Naive thymus-derived CD4-positive, alpha-beta T cell (primary cell): Measurements from ENCODE around the gene PDE9A. TPM values are rescaled to one million over a fixed set of nuclear protein-coding genes. Genes with fewer than 3 reads are reported as not detected.

Experiments used
- ATAC-seq: fragments of 150-1000 bp; cut with Tn5 transposase; 2 replicates; pipeline ENCODE4 v1.10.0; 2021; ENCODE audit warnings: mild to moderate bottlenecking, moderate library complexity
- CTCF ChIA-PET: fragments of 350-600 bp; sonication (Branson Sonifier 250); formaldehyde crosslinking; loops from one replicate; lab custom pipeline; 2021; ENCODE audit warnings: antibody characterized with exemption; lab: Charles Lee
- POLR2A ChIA-PET: fragments of 350-600 bp; sonication (Branson Sonifier 250); formaldehyde crosslinking; loops from one replicate; lab custom pipeline; 2021; ENCODE audit warnings: antibody characterized with exemption, inconsistent platforms; lab: Charles Lee
- DNase-seq, 9 donors: peaks; one replicate each; pipeline versions ENCODE4 v3.0.0 to v3.0.0-alpha.2; 2020 to 2022; ENCODE audit warnings: mixed read lengths in 1 of 9
- H3K27ac ChIP-seq: one replicate; pipeline ENCODE4 v1.7.0; 2013; ENCODE audit warnings: mild to moderate bottlenecking, low read depth, low read length, moderate library complexity
- H3K27me3 ChIP-seq, 2 donors: one replicate each; pipeline ENCODE4 v1.7.0; 2013; ENCODE audit warnings: low read length in 2 of 2, mild to moderate bottlenecking in 2 of 2, moderate library complexity in 2 of 2; ENCODE audit not compliant: control insufficient read depth in 2 of 2, insufficient read depth in 2 of 2
- H3K36me3 ChIP-seq, 3 experiments: 1 replicate in 2 of 3; 2 replicates in 1 of 3; pipeline ENCODE4 v1.7.0; 2013; ENCODE audit warnings: low read length in 3 of 3, mild to moderate bottlenecking in 3 of 3, moderate library complexity in 1 of 3; ENCODE audit not compliant: insufficient read depth in 3 of 3, control insufficient read depth in 2 of 3
- H3K4me1 ChIP-seq, 2 donors: one replicate each; pipeline ENCODE4 v1.7.0; 2013; ENCODE audit warnings: low read length in 2 of 2, mild to moderate bottlenecking in 2 of 2, moderate library complexity in 1 of 2; ENCODE audit not compliant: control insufficient read depth in 2 of 2, insufficient read depth in 2 of 2
- H3K4me3 ChIP-seq: 2 replicates; pipeline ENCODE4 v1.7.0; 2013; ENCODE audit warnings: mild to moderate bottlenecking, low read length
- H3K9me3 ChIP-seq, 3 experiments: 1 replicate in 2 of 3; 2 replicates in 1 of 3; pipeline ENCODE4 v1.7.0; 2013; ENCODE audit warnings: low read length in 3 of 3; ENCODE audit not compliant: control insufficient read depth in 2 of 3
- H3K27ac Mint-ChIP-seq, 9 donors: one replicate each; pipeline ENCODE4 v1.8.0; 2020 to 2022; ENCODE audit warnings: mixed read lengths in 9 of 9, mild to moderate bottlenecking in 8 of 9, moderate library complexity in 5 of 9, inconsistent platforms in 2 of 9
- H3K27me3 Mint-ChIP-seq, 5 donors: one replicate each; pipeline ENCODE4 v1.8.0; 2021 to 2022; ENCODE audit warnings: mixed read lengths in 5 of 5, mild to moderate bottlenecking in 1 of 5
- H3K36me3 Mint-ChIP-seq, 5 donors: one replicate each; pipeline ENCODE4 v1.8.0; 2020 to 2022; ENCODE audit warnings: mixed read lengths in 5 of 5, mild to moderate bottlenecking in 3 of 5, inconsistent platforms in 1 of 5
- H3K4me1 Mint-ChIP-seq, 7 donors: one replicate each; pipeline ENCODE4 v1.8.0; 2020 to 2022; ENCODE audit warnings: mixed read lengths in 7 of 7, mild to moderate bottlenecking in 3 of 7, inconsistent platforms in 1 of 7
- H3K4me3 Mint-ChIP-seq, 10 donors: one replicate each; pipeline ENCODE4 v1.8.0; 2020 to 2022; ENCODE audit warnings: mild to moderate bottlenecking in 10 of 10, mixed read lengths in 10 of 10, moderate library complexity in 6 of 10, inconsistent platforms in 2 of 10
- H3K9me3 Mint-ChIP-seq, 11 donors: one replicate each; pipeline ENCODE4 v1.8.0; 2020 to 2022; ENCODE audit warnings: mixed read lengths in 11 of 11, mild to moderate bottlenecking in 4 of 11, inconsistent platforms in 1 of 11, moderate library complexity in 1 of 11
- intact Hi-C, 2 donors: fragments of 100-400 bp; cut with micrococcal nuclease; formaldehyde crosslinking; loops; one replicate each; pipeline ENCODE4 v1.15.1; 2023
- polyA plus RNA-seq, 2 donors: library from polyadenylated mRNA; unstranded; fragments of 300-500 nt; fragmentation: Illumina TruSeq; gene quantifications; one replicate each; pipeline ENCODE4 v1.2.3, GENCODE V29; 2021
- total RNA-seq, 6 experiments: library from RNA in 5 of 6; stranded (reverse) in 5 of 6; gene quantifications; 1 replicate in 5 of 6; 2 replicates in 1 of 6; pipeline ENCODE4 v1.2.3 and lab custom pipeline; 2021 to 2026

PDE9A gene
- total and polyA plus RNA-seq, 7 experiments from 2014 or later: 5.9 to 18.4 (median 14.7) TPM

GRCh38 chr21:42659416-42660117 lies 6.1 kb downstream of the PDE9A start:
- Histone ChIP-seq H3K9me3 (no peaks in the 10 kb centered on the region), H3K27ac (no peak overlapping the region), H3K36me3 (peaks cover 0 to 9% (median 0%) of the 10 kb centered on the region in 3 experiments), H3K4me1 (peaks cover 0 to 11% of the 10 kb centered on the region in 2 donors), H3K4me3 (no peak overlapping the region), H3K27me3 (peaks cover 0 to 4% of the 10 kb centered on the region in 2 donors)
- DNase-seq (no peak), ATAC-seq (no peak)
- peaks cover 13 to 31% (median 25%) of the 10 kb centered on the region in 7 donors for H3K4me1 Mint-ChIP-seq
- peaks cover 0 to 23% (median 0%) of the 10 kb centered on the region in 5 donors for H3K27me3 Mint-ChIP-seq
- ChIA-PET CTCF (no interaction called here), POLR2A (interaction anchor here (1.0 kb wide), 1 partner anchor 18 kb away, joined by 3 read pairs; no protein-coding TSS in a partner anchor)
- intact Hi-C loops: no loop called here
- H3K9me3 Mint-ChIP-seq: no peaks in the 10 kb centered on the region
- H3K4me3 Mint-ChIP-seq: peak overlapping the region in 1 of 10 donors; percentile 38
- no peaks in the 10 kb centered on the region for H3K36me3 Mint-ChIP-seq
- no peak overlapping the region for H3K27ac Mint-ChIP-seq

GRCh38 chr21:42660118-42660470 lies 6.7 kb downstream of the PDE9A start:
- POLR2A ChIA-PET: no interaction called here
- CTCF ChIA-PET: no interaction called here
- peaks cover 0 to 18% (median 0%) of the 10 kb centered on the region in 5 donors for H3K27me3 Mint-ChIP-seq

GRCh38 chr21:42661688-42662429 lies 8.4 kb downstream of the PDE9A start:
- H3K4me1 Mint-ChIP-seq: peaks cover 5 to 16% (median 11%) of the 10 kb centered on the region in 7 donors
- CTCF ChIA-PET: no interaction called here
- no peaks in the 10 kb centered on the region for H3K9me3 Mint-ChIP-seq
- no peak for ATAC-seq
- H3K9me3 ChIP-seq: no peaks in the 10 kb centered on the region
- peaks cover 0 to 2% (median 0%) of the 10 kb centered on the region in 5 donors for H3K27me3 Mint-ChIP-seq
- H3K27ac ChIP-seq: no peak overlapping the region
- no peak overlapping the region for H3K4me3 Mint-ChIP-seq
- no peak overlapping the region for H3K4me3 ChIP-seq
- H3K4me1 ChIP-seq: no peaks in the 10 kb centered on the region
- intact Hi-C loops: no loop called here
- no peak for DNase-seq
- no peaks in the 10 kb centered on the region for H3K27me3 ChIP-seq
- POLR2A ChIA-PET: interaction anchor here (0.8 to 1.1 kb wide), 2 partner anchors 20 to 122 kb away, joined by 3 to 4 read pairs; no protein-coding TSS in a partner anchor
- peaks cover 0 to 9% (median 0%) of the 10 kb centered on the region in 3 experiments for H3K36me3 ChIP-seq
- peak overlapping the region in 3 of 9 donors; percentile 17 to 49 (median 19) for H3K27ac Mint-ChIP-seq
- H3K36me3 Mint-ChIP-seq: peaks cover 0 to 3% (median 0%) of the 10 kb centered on the region in 5 donors

More at GRCh38 chr21:42660118-42660470, 6.7 kb downstream of the PDE9A start:
- no peak overlapping the region for H3K27ac ChIP-seq
- no peak for DNase-seq
- Mint-ChIP-seq H3K4me3 (no peak overlapping the region), H3K9me3 (no peaks in the 10 kb centered on the region), H3K4me1 (peaks cover 10 to 31% (median 23%) of the 10 kb centered on the region in 7 donors), H3K36me3 (peaks cover 0 to 3% (median 0%) of the 10 kb centered on the region in 5 donors), H3K27ac (peak overlapping the region in 1 of 9 donors; percentile 56)
- ATAC-seq: no peak
- H3K9me3 ChIP-seq: no peaks in the 10 kb centered on the region
- intact Hi-C loops: no loop called here
- no peak overlapping the region for H3K4me3 ChIP-seq
- no peaks in the 10 kb centered on the region for H3K27me3 ChIP-seq
- H3K4me1 ChIP-seq: peaks cover 0 to 6% of the 10 kb centered on the region in 2 donors
- H3K36me3 ChIP-seq: peaks cover 0 to 9% (median 0%) of the 10 kb centered on the region in 3 experiments

- Histone ChIP-seq H3K4me1 (no peaks in the 10 kb centered on the region), H3K4me3 (no peak overlapping the region), H3K36me3 (peaks cover 0 to 9% (median 0%) of the 10 kb centered on the region in 3 experiments), H3K9me3 (no peaks in the 10 kb centered on the region), H3K27ac (no peak overlapping the region), H3K27me3 (no peaks in the 10 kb centered on the region)
- H3K4me3 Mint-ChIP-seq: no peak overlapping the region
- ChIA-PET POLR2A (interaction anchor here (1.1 kb wide), 1 partner anchor 121 kb away, joined by 4 read pairs; no protein-coding TSS in a partner anchor), CTCF (no interaction called here)
- H3K36me3 Mint-ChIP-seq: peaks cover 0 to 3% (median 0%) of the 10 kb centered on the region in 5 donors
- DNase-seq (no peak), ATAC-seq (no peak)
- H3K4me1 Mint-ChIP-seq: peaks cover 5 to 16% (median 12%) of the 10 kb centered on the region in 7 donors
- peaks cover 0 to 2% (median 0%) of the 10 kb centered on the region in 5 donors for H3K27me3 Mint-ChIP-seq
- H3K27ac Mint-ChIP-seq: no peak overlapping the region
- intact Hi-C loops: no loop called here
- no peaks in the 10 kb centered on the region for H3K9me3 Mint-ChIP-seq
Measured at GRCh38 chr21:42662430-42663199, 9.2 kb downstream of the PDE9A start.

GRCh38 chr21:42663200-42663750 lies 9.9 kb downstream of the PDE9A start:
- Mint-ChIP-seq H3K4me3 (no peak overlapping the region), H3K27ac (no peak overlapping the region), H3K36me3 (peaks cover 0 to 3% (median 0%) of the 10 kb centered on the region in 5 donors), H3K9me3 (no peaks in the 10 kb centered on the region), H3K4me1 (peaks cover 5 to 16% (median 10%) of the 10 kb centered on the region in 7 donors), H3K27me3 (peaks cover 0 to 2% (median 0%) of the 10 kb centered on the region in 5 donors)
- DNase-seq: no peak
- Histone ChIP-seq H3K27me3 (no peaks in the 10 kb centered on the region), H3K9me3 (no peaks in the 10 kb centered on the region), H3K27ac (no peak overlapping the region), H3K4me3 (no peak overlapping the region), H3K36me3 (peaks cover 0 to 9% (median 0%) of the 10 kb centered on the region in 3 experiments), H3K4me1 (no peaks in the 10 kb centered on the region)
- ChIA-PET POLR2A (no interaction called here), CTCF (no interaction called here)
- ATAC-seq: no peak
- intact Hi-C loops: no loop called here
